Psoas muscle (tissue), 8 donors: ENCODE measurements around the gene ISOC2. TPM values are rescaled to one million over a fixed set of nuclear protein-coding genes. Genes with fewer than 3 reads are reported as not detected.

Source experiments
- ATAC-seq, 4 donors: fragments of 200-7000 bp; cut with Tn5 transposase; one replicate each; pipeline ENCODE4 v1.9.1; 2020; ENCODE audit warnings: moderate library complexity in 3 of 4, mild to moderate bottlenecking in 2 of 4
- DNase-seq, 2 donors: peaks; one replicate each; pipeline ENCODE4 v3.0.0-alpha.2; 2020
- H3K27ac ChIP-seq: fragments of 200-600 bp; one replicate; pipeline ENCODE4 v1.8.0; 2022
- H3K27me3 ChIP-seq, 3 donors: fragments of 200-600 bp in 1 of 3; one replicate each; pipeline versions ENCODE4 v1.6.1 to v1.8.0; 2013 to 2022; ENCODE audit warnings: low read length in 2 of 3, mild to moderate bottlenecking in 2 of 3, moderate library complexity in 1 of 3; ENCODE audit not compliant: insufficient read depth in 3 of 3
- H3K36me3 ChIP-seq, 2 donors: fragments of 200-600 bp in 1 of 2; one replicate each; pipeline versions ENCODE4 v1.6.1 to v1.8.0; 2013 to 2022; ENCODE audit warnings: low read depth in 1 of 2, mild to moderate bottlenecking in 1 of 2, moderate library complexity in 1 of 2; ENCODE audit not compliant: insufficient read depth in 1 of 2
- H3K4me1 ChIP-seq: fragments of 200-600 bp; one replicate; pipeline ENCODE4 v1.8.0; 2022
- H3K4me3 ChIP-seq: fragments of 200-600 bp; one replicate; pipeline ENCODE4 v1.8.0; 2022; ENCODE audit warnings: mild to moderate bottlenecking
- H3K9me3 ChIP-seq: fragments of 200-600 bp; one replicate; pipeline ENCODE4 v1.8.0; 2022
- WGBS, 3 donors: extraction: QIAGEN DNeasy Blood & Tissue Kit; methylation state at CpG; one replicate each; pipeline versions ENCODE4 v1.1.6 to v1.1.7; 2013; 5-methylcytosine and 5-hydroxymethylcytosine counted together
- intact Hi-C, 2 donors: fragments of 100-400 bp; cut with DNase I; formaldehyde crosslinking; loops; one replicate each; pipeline versions ENCODE4 v1.11.0 to v1.14.2; 2022
- polyA plus RNA-seq, 3 donors: library from polyadenylated mRNA; stranded (reverse); fragments of 200-250 nt; gene quantifications; one replicate each; pipeline ENCODE4 v1.2.3, GENCODE V29; 2013
- total RNA-seq, 4 donors: library from RNA; stranded (reverse); fragmentation: NEBNext Ultra II Directional in 2 of 4; extraction: Animal tissue kit (Norgen Biotek cat#: 25700) in 2 of 4; gene quantifications; one replicate each; pipeline versions ENCODE4 v1.2.1 to v1.2.4, GENCODE V29; 2021 to 2023
- TF ChIP-seq, protein P1 (sequence below): fragments of 200-600 bp; IDR thresholded peaks from one replicate; pipeline ENCODE4 v1.8.0; 2022; ENCODE audit warnings: antibody characterized with exemption
- donor health status: healthy with polysubstance abuse.
- donor health status: DM: no; HTN: no; CAD: no; lungs with moderate emphysema.
- donor health status: Bipolar disorder and iron deficiency.
- donor health status: healthy.
- donor health status: DM: yes; HTN: yes; CAD: no.
- donor health status: DM: no; HTN: no; CAD: no.
- donor health status: DM: no; HTN: no; CAD: no.
- donor health status: DM: yes; HTN: yes; CAD: no.

Gene ISOC2
- total and polyA plus RNA-seq, 7 donors, result 32.0 to 177 (median 78.0) TPM

DNA sequence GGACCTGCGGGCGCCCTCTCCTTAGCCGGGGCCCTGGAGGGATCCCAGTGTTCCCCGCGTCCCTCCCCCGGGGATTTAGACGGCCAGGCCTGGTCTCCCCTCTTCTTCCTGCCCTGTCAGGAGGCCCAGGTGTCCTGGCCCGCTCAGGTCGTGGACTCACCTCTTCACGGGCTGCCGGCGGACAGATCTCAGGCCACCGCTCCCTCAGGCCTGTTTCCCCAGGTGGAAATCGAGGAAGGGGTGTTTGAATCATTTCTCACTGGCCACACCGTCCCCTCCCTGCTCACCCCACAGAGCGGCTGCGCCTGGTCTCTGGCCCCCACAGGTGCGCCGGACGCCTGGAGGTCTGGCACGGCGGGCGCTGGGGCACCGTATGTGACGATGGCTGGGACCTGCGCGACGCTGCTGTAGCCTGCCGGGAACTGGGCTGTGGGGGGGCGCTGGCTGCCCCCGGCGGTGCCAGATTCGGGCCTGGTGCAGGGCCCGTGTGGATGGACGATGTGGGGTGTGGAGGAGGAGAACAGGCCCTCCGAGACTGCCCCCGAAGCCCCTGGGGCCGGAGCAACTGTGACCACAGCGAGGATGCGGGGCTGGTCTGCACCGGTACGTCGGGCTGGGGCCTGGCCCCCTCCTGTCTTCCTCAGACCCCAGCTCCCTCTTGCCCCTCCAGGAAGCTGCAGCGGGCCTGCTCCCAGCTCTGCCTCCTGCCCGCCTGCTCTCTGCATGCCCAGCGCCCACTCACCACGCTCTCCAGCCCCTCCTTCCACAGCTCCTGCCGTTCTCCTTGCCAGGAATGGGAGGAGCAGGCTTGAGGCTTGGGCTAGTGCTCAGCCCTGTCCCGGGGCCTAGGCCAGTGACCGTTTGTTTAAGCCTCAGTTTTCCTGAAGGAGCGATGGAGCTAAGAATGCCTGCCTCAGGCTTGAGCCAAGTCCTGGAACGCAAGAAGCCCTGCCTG is 29.3 kb upstream of the ISOC2 start:
- DNase-seq (no peak), ATAC-seq (no peak)
- intact Hi-C loops, result no loop called here
- Histone ChIP-seq H3K27me3 (peaks cover 0 to 13% (median 5%) of the 10 kb centered on the region in 3 donors), H3K27ac (no peak overlapping the region), H3K36me3 (no peaks in the 10 kb centered on the region), H3K9me3 (no peaks in the 10 kb centered on the region), H3K4me1 (no peaks in the 10 kb centered on the region), H3K4me3 (no peak overlapping the region)
- 76 to 83% (median 77%) methylated on average over 41 to 52 of the region's 52 CpGs for WGBS, 3 donors
- TF ChIP-seq, protein P1, sequence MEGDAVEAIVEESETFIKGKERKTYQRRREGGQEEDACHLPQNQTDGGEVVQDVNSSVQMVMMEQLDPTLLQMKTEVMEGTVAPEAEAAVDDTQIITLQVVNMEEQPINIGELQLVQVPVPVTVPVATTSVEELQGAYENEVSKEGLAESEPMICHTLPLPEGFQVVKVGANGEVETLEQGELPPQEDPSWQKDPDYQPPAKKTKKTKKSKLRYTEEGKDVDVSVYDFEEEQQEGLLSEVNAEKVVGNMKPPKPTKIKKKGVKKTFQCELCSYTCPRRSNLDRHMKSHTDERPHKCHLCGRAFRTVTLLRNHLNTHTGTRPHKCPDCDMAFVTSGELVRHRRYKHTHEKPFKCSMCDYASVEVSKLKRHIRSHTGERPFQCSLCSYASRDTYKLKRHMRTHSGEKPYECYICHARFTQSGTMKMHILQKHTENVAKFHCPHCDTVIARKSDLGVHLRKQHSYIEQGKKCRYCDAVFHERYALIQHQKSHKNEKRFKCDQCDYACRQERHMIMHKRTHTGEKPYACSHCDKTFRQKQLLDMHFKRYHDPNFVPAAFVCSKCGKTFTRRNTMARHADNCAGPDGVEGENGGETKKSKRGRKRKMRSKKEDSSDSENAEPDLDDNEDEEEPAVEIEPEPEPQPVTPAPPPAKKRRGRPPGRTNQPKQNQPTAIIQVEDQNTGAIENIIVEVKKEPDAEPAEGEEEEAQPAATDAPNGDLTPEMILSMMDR, result no peak

DNA sequence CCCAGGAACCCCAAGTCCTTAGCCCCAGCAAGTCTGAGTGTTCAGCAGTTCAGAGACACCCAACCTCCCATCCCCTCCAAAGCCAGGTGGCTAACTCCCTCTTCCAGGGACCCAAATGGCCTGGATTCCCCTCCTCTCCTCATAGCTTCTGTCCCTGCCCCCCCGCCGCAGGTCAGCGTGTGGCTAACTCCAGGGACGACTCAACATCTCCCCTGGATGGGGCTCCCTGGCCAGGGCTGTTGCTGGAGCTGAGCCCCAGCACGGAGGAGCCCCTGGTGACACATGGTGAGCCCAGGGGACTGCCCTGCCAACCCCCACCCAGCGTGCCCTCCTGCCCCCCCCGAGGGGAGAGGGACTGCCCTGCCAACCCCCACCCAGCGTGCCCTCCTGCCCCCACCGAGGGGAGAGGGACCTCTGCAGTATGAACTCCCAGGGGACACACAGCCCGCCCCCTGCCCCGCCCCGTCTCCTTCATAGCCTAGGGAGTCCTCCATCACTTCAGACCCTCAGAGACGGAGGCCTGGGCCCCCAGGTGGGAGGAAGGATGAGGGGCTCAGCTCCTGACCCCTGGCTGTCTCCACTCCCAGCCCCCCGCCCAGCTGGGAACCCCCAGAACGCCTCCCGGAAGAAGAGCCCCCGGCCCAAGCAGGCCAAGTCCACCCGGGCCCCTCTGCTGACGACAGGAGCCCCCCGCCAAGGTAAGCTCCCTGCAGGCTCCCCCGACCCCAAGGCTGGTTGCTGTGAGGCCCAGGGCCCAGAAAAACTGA is 28.5 kb upstream of the ISOC2 start:
- WGBS, 3 donors, result 69 to 75% (median 74%) methylated on average over 17 to 21 of the region's 21 CpGs
- Histone ChIP-seq H3K36me3 (no peaks in the 10 kb centered on the region), H3K9me3 (no peaks in the 10 kb centered on the region), H3K4me1 (no peaks in the 10 kb centered on the region), H3K27me3 (peaks cover 0 to 13% (median 5%) of the 10 kb centered on the region in 3 donors), H3K4me3 (no peak overlapping the region), H3K27ac (no peak overlapping the region)
- intact Hi-C loops, result no loop called here
- TF ChIP-seq, protein P1, result no peak
- DNase-seq, result no peak
- no peak for ATAC-seq

DNA sequence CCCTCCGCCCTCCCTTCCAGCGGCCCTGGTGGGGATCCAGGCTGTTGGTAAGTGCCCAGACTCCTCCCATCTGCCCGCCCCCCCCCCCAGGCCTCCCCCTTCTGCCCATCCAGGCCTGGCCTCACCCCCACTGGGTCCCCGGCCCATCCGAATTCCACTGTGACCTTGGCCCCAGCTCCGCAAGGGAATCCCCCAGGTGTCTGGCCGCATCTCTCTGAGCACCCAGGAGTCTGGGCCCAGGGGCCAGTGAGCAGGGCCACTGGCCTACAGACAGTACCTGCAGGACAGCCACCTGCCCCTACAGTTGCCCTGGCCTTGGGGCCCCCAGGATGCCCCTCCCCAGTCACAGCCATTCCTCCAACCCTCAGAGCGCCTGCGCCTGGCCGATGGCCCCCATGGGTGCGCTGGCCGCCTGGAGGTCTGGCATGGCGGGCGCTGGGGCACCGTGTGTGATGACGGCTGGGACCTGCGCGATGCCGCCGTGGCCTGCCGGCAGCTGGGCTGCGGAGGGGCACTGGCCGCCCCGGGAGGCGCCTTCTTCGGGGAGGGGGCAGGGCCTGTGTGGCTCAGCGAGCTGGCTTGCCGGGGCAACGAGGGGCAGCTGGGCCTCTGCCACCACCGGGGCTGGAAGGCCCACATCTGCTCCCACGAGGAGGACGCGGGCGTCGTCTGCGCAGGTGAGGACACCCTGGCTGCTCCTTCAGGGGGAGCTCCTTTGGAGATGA is 27.7 kb upstream of the ISOC2 start:
- WGBS, 3 donors, result 43 to 52% (median 48%) methylated on average over 32 to 36 of the region's 36 CpGs
- intact Hi-C loops, result no loop called here
- Histone ChIP-seq H3K27me3 (peaks cover 0 to 11% (median 5%) of the 10 kb centered on the region in 3 donors), H3K4me1 (peaks cover 6% of the 10 kb centered on the region), H3K36me3 (no peaks in the 10 kb centered on the region), H3K9me3 (no peaks in the 10 kb centered on the region), H3K4me3 (no peak overlapping the region), H3K27ac (no peak overlapping the region)
- TF ChIP-seq, protein P1, result no peak
- ATAC-seq (no peak), DNase-seq (no peak)

DNA sequence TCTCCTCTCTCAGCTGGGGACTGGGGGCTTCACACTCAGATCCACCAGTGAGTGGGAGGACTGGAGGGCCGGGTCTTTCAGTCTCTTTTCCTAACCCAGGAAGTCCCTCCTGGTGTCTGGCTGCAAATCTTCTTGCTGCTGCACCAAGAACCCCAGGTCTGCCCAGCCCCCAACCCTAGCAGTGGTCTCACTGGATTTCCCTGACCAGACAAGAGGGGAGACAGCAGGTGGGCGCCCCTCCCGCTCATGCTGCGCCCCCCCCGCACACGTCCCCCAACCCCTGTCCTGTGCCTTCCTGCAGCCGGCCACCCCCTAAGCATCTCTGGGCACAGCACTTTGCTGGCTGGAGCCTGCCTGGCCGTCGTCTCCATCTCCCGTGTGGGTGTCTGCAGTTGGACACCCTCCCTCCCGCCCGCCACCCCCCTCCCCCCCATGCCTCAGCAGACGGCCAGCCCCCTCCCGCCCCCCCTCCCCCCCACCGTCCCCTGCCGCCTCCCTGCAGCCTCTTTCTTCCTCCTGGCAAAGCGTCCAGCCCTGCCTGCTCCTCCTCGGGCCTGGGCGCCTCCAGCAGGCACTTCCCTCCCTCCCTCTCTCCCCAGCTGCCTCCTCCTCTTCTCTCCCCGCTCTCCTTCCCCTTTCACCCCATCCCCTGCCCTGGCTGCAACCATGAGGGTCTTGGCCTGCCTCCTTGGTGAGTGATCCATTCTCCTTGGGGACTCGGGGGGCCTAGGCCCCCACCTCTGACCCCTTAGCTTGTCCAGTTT is 26.7 kb upstream of the ISOC2 start, which contains the start of gene SSC5D:
TSS of gene SSC5D (plus strand) at position 513 of the 764 bp plus-strand sequence. CDS start at position 667, 154 bp downstream.
- peaks cover 0 to 2% of the 10 kb centered on the region in 2 donors for H3K36me3 ChIP-seq
- peak within 1 kb of the TSS; percentile 73 for H3K27ac ChIP-seq
- WGBS, 3 donors, result 21 to 31% (median 21%) methylated on average over 8 to 19 of the region's 21 CpGs
- ATAC-seq (no peak), DNase-seq (peak in 1 of 2 donors; percentile 65)
- TF ChIP-seq, protein P1, result no peak
- peaks cover 0 to 11% (median 5%) of the 10 kb centered on the region in 3 donors for H3K27me3 ChIP-seq
- intact Hi-C loops, result no loop called here
- H3K4me1 ChIP-seq, result peaks cover 9% of the 10 kb centered on the region
- no peak within 1 kb of the TSS for H3K4me3 ChIP-seq
- H3K9me3 ChIP-seq, result no peaks in the 10 kb centered on the region
